ENCODE results near the gene GLYATL1.

Gene GLYATL1

DNA sequence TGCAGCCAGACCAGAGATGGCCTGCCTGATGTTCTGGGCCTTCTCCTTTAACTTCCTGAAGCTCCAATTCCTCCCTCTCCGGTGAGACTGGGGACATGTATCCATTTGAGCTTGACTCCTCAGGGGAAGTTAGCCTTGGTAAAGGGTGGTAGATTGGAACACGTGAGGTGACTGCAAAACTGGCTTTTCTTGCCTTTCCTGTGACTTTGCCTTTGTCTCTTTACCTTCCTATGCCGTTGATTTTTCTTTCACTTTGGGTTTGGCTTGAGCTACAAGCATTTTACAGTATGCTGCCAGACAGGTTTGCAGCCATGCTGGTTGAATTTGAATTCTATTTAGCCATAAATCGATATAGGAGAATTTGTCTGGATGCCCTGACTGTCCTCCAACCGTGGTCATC lies 16.8 kb upstream of the GLYATL1 start:
- Histone ChIP-seq H3K27ac (no peak overlapping the region), H3K36me3 (ENCODE audit: insufficient read depth) (no peaks in the 10 kb centered on the region), H3K27me3 (ENCODE audit: insufficient read depth, low read depth) (no peaks in the 10 kb centered on the region), H3K4me1 (ENCODE audit: low read depth, poor library complexity, severe bottlenecking) (no peaks in the 10 kb centered on the region), H3K9ac (no peak overlapping the region), H3K4me2 (no peak overlapping the region), H4K20me1 (ENCODE audit: insufficient read depth) (no peaks in the 10 kb centered on the region), H3K79me2 (ENCODE audit: insufficient read depth, low read depth) (no peaks in the 10 kb centered on the region), H3K4me3 (IDR thresholded peaks at IDR 0.05; ENCODE audit: insufficient read depth, low read depth, low read length) (no peak overlapping the region), H2AFZ (ENCODE audit: low read depth) (no peak overlapping the region)
- TF ChIP-seq, protein P1, sequence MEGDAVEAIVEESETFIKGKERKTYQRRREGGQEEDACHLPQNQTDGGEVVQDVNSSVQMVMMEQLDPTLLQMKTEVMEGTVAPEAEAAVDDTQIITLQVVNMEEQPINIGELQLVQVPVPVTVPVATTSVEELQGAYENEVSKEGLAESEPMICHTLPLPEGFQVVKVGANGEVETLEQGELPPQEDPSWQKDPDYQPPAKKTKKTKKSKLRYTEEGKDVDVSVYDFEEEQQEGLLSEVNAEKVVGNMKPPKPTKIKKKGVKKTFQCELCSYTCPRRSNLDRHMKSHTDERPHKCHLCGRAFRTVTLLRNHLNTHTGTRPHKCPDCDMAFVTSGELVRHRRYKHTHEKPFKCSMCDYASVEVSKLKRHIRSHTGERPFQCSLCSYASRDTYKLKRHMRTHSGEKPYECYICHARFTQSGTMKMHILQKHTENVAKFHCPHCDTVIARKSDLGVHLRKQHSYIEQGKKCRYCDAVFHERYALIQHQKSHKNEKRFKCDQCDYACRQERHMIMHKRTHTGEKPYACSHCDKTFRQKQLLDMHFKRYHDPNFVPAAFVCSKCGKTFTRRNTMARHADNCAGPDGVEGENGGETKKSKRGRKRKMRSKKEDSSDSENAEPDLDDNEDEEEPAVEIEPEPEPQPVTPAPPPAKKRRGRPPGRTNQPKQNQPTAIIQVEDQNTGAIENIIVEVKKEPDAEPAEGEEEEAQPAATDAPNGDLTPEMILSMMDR (conservative IDR thresholded peaks at IDR 0.05; ENCODE audit: low read depth, low read length) = no peak

DNA sequence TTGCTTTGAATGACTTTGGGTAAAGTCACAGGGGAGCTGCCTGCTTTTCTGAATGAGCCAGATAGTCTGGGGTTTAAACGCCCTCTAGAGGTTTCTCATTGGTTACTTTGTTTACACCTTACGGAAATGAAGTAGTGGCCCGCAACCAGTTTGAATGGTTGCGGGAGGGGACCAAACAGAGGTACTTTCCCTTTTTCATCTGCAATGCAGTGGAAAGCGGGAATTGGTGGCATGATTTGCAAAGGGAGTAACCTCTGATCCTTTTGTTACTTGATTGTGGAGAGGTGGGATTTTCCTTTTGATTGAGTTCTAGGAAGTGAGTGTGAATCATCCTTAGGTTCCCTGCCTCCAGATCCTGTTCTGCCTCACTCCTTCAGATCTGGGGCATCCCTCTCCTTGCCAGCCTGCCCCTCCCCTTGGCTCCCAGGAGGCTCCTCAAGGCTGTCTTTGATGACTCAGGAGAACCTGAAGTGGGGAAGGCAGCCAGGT lies 15.9 kb upstream of the GLYATL1 start:
- no peaks in the 10 kb centered on the region for H3K27me3 ChIP-seq (ENCODE audit: insufficient read depth, low read depth)
- H3K27ac ChIP-seq = no peak overlapping the region
- no peak overlapping the region for H3K4me2 ChIP-seq
- H3K36me3 ChIP-seq (ENCODE audit: insufficient read depth) = no peaks in the 10 kb centered on the region
- H3K4me1 ChIP-seq (ENCODE audit: low read depth, poor library complexity, severe bottlenecking) = no peaks in the 10 kb centered on the region
- H2AFZ ChIP-seq (ENCODE audit: low read depth) = no peak overlapping the region
- no peak overlapping the region for H3K9ac ChIP-seq
- H3K4me3 ChIP-seq (IDR thresholded peaks at IDR 0.05; ENCODE audit: insufficient read depth, low read depth, low read length) = no peak overlapping the region
- H3K79me2 ChIP-seq (ENCODE audit: insufficient read depth, low read depth) = no peaks in the 10 kb centered on the region
- TF ChIP-seq, protein P1 (conservative IDR thresholded peaks at IDR 0.05; ENCODE audit: low read depth, low read length) = no peak
- H4K20me1 ChIP-seq (ENCODE audit: insufficient read depth) = no peaks in the 10 kb centered on the region

DNA sequence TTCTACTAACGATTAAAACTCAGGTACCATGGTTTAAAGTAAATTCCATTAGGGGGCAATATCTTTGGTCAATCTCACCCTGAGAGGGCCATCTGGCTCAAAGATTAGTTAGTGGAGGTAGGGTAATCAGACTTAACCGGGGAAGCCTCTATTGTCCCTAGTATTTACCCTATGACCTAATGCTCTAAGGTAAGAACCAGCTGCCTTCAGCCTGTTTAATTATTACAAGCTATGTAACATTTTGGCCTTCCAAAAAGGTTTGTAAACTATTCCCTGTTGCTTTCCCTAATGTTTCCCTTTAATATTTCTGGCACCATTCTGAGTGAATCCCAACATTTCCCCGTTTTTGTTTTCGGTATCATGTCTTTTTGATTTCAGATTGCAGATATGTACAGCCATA lies 15.1 kb upstream of the GLYATL1 start:
- H3K4me2 ChIP-seq = no peak overlapping the region
- TF ChIP-seq, protein P1 (conservative IDR thresholded peaks at IDR 0.05; ENCODE audit: low read depth, low read length) = no peak
- H3K4me1 ChIP-seq (ENCODE audit: low read depth, poor library complexity, severe bottlenecking) = no peaks in the 10 kb centered on the region
- H2AFZ ChIP-seq (ENCODE audit: low read depth) = no peak overlapping the region
- H3K36me3 ChIP-seq (ENCODE audit: insufficient read depth) = no peaks in the 10 kb centered on the region
- no peak overlapping the region for H3K27ac ChIP-seq
- no peaks in the 10 kb centered on the region for H3K79me2 ChIP-seq (ENCODE audit: insufficient read depth, low read depth)
- H4K20me1 ChIP-seq (ENCODE audit: insufficient read depth) = no peaks in the 10 kb centered on the region
- no peak overlapping the region for H3K9ac ChIP-seq
- H3K27me3 ChIP-seq (ENCODE audit: insufficient read depth, low read depth) = no peaks in the 10 kb centered on the region
- H3K4me3 ChIP-seq (IDR thresholded peaks at IDR 0.05; ENCODE audit: insufficient read depth, low read depth, low read length) = no peak overlapping the region

DNA sequence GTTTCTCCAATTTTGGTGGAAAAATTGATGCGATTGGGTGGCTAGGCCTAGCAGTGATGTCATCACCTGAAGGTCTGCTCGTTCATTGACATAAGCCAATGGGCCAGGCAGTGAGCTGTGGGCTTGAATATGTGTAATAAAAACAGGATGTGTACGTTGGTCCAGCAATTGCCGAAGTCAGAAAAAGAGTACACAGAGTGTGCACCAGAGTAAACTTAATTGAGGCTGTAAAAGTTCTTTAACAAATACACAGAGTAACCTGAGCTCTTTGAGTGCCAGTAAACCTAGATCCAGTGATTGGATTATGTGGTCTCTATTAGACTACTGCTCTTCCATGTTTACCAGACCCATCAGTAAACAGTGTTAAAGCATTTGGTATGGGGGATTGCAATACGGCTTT lies 13.0 kb upstream of the GLYATL1 start:
- Histone ChIP-seq H4K20me1 (ENCODE audit: insufficient read depth) (no peaks in the 10 kb centered on the region), H3K27ac (no peak overlapping the region), H3K4me1 (ENCODE audit: low read depth, poor library complexity, severe bottlenecking) (no peaks in the 10 kb centered on the region), H2AFZ (ENCODE audit: low read depth) (no peak overlapping the region), H3K36me3 (ENCODE audit: insufficient read depth) (no peaks in the 10 kb centered on the region), H3K27me3 (ENCODE audit: insufficient read depth, low read depth) (no peaks in the 10 kb centered on the region), H3K79me2 (ENCODE audit: insufficient read depth, low read depth) (no peaks in the 10 kb centered on the region), H3K4me2 (no peak overlapping the region), H3K4me3 (IDR thresholded peaks at IDR 0.05; ENCODE audit: insufficient read depth, low read depth, low read length) (no peak overlapping the region), H3K9ac (no peak overlapping the region)
- TF ChIP-seq, protein P1 (conservative IDR thresholded peaks at IDR 0.05; ENCODE audit: low read depth, low read length) = no peak
